ENCODE measurements around the gene PHOX2A.

DNA sequence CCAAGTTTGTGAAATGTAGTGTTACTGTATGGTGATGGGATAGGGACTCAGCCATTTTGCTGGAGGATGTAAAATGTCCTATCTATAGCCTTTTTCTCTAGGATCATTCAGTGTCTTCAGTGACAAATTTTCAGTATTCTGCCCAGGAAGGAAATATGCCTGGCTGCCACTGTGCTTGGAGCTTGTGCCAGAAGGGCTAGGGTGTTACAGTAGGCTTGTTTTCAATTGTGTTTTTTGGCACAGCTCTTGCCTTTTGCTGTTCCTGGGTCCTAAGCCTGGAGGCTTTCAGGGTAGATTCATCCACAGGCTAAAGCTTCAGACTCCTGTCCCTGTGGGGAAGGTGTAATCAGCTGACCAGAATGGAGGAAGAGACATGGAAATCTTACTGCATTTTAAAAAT lies 22.0 kb upstream of the PHOX2A start:
- TF ChIP-seq CTCF (IDR thresholded peaks at IDR 0.05) (no peak), POLR2A (IDR thresholded peaks at IDR 0.05) (no peak)

Data from uterus (tissue), 2 donors.